GM21381 (cell line): ENCODE data around the gene NUTM2A.
"Not testable (repeated sequence)": the region's sequence is repeated elsewhere in the genome, so short reads cannot be mapped to it uniquely, and the experiment has no call there.

Experiments used
- ATAC-seq: cut with Tn5 transposase; IDR thresholded peaks from one replicate; pipeline ENCODE4 v1.9.1; 2021; ENCODE audit warnings: mild to moderate bottlenecking, moderate library complexity; ENCODE audit not compliant: unreplicated experiment

NUTM2A gene

DNA sequence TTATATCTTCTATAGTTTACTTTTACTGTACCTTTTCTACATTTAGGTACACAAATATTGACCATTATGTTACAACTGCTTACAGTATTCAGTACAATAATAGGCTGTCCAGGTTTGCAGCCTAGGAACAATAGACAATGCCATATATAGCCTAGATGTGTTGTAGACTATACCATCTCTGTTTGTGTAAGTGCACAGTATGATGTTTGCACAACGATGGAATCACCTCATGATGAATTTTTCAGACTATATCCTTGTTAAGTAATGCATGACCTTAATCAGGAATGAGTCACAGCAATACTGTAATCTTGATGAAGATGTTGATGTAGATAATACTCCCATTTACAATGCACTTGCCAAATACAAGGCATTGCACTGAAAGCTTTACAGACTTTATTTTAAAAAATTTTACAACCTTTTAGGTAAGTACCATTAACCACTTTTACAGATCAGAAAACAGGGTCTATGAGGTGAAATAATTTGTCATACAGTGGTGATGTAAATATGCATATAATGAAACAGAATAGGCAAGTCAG, 23.6 kb downstream of the NUTM2A start:
- not testable (repeated sequence) for ATAC-seq

- ATAC-seq: not testable (repeated sequence)
These were observed 55.6 kb downstream of the NUTM2A start for GRCh38 chr10:87280749-87281392.
